Stimulated activated CD4-positive, alpha-beta T cell treated with anti-CD3 and anti-CD28 coated beads, Interleukin-1b, Interleukin-23, amount 100 ng/mL, for 24 hours (primary cell): ENCODE data around the gene SYPL2.
"Not testable (repeated sequence)": the region's sequence is repeated elsewhere in the genome, so short reads cannot be mapped to it uniquely, and the experiment has no call there.

Experiments
- DNase-seq, 4 experiments: peaks; one replicate each; pipeline ENCODE4 v3.0.0-alpha.2; 2020; ENCODE audit warnings: low read depth in 4 of 4, low spot score in 1 of 4

The SYPL2 gene

GRCh38 chr1:109470245-109470644 is 3.9 kb downstream of the SYPL2 start:
- DNase-seq = no peak

- DNase-seq = no peak
Measured at GRCh38 chr1:109472779-109473178, 6.4 kb downstream of the SYPL2 start.

- not testable (repeated sequence) for DNase-seq
Measured at GRCh38 chr1:109473284-109474057, 7.1 kb downstream of the SYPL2 start.

GRCh38 chr1:109474697-109475096 is 8.4 kb downstream of the SYPL2 start:
- no peak for DNase-seq

GRCh38 chr1:109475261-109475660 is 8.9 kb downstream of the SYPL2 start:
- DNase-seq = no peak

- DNase-seq = no peak
Measured at GRCh38 chr1:109476825-109477224, 10.5 kb downstream of the SYPL2 start.

GRCh38 chr1:109477821-109478220 is 11.5 kb downstream of the SYPL2 start:
- no peak for DNase-seq

- DNase-seq = no peak
Measured at GRCh38 chr1:109478806-109479205, 12.5 kb downstream of the SYPL2 start.

- no peak for DNase-seq
Measured at GRCh38 chr1:109479311-109479710, 13.0 kb downstream of the SYPL2 start.

- no peak for DNase-seq
Measured at GRCh38 chr1:109479901-109480300, 13.6 kb downstream of the SYPL2 start.

- DNase-seq = no peak
Measured at GRCh38 chr1:109481646-109482045, 15.3 kb downstream of the SYPL2 start.

- DNase-seq = no peak
Measured at GRCh38 chr1:109482242-109482641, 15.9 kb downstream of the SYPL2 start.

GRCh38 chr1:109482791-109483671 is 16.7 kb downstream of the SYPL2 start:
- DNase-seq = no peak

GRCh38 chr1:109483672-109484518 is 17.5 kb downstream of the SYPL2 start, which contains the start of gene ATXN7L2:
ATXN7L2 (plus strand) TSS chr1:109483905; CDS start chr1:109483954, 49 bp downstream.
- peak; percentile 65 to 88 (median 82) for DNase-seq

- DNase-seq = no peak
Measured at GRCh38 chr1:109484519-109484975, 18.2 kb downstream of the SYPL2 start.

- DNase-seq = no peak
Measured at GRCh38 chr1:109485001-109485400, 18.7 kb downstream of the SYPL2 start.

- DNase-seq = no peak
Measured at GRCh38 chr1:109487261-109487660, 20.9 kb downstream of the SYPL2 start.

- no peak for DNase-seq
Measured at GRCh38 chr1:109488201-109488600, 21.9 kb downstream of the SYPL2 start.

GRCh38 chr1:109488696-109489095 is 22.4 kb downstream of the SYPL2 start:
- DNase-seq = no peak

- DNase-seq = peak in 2 of 4 experiments; percentile 43 to 59
Measured at GRCh38 chr1:109490029-109490933, 23.9 kb downstream of the SYPL2 start.
